SKM-1 (cell line): ENCODE results near the gene GAMT.
"Not testable (repeated sequence)": the region's sequence is repeated elsewhere in the genome, so short reads cannot be mapped to it uniquely, and the experiment has no call there.

ENCODE experiments used
- DNase-seq: peaks from one replicate; lab custom pipeline; 2025; ENCODE audit not compliant: unreplicated experiment; lab: John Stamatoyannopoulos, UW

The GAMT gene

DNA sequence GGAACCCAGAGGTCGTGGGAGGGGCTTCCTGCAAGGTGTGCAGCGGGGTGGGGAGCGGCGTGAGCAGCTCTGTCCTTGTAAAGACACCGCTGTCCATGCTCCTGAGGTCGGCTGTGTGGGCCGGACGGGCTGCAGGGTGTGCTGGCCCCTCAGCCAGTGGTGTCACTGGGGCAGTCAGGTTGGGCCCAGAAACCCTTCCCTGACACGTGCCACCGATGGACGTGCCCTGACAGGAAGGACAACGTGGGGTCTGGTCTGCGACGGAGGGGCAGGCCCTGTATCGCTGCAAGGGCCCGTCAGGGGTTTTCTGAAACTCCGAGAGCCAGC, 32.7 kb upstream of the GAMT start:
- no peak for DNase-seq

DNA sequence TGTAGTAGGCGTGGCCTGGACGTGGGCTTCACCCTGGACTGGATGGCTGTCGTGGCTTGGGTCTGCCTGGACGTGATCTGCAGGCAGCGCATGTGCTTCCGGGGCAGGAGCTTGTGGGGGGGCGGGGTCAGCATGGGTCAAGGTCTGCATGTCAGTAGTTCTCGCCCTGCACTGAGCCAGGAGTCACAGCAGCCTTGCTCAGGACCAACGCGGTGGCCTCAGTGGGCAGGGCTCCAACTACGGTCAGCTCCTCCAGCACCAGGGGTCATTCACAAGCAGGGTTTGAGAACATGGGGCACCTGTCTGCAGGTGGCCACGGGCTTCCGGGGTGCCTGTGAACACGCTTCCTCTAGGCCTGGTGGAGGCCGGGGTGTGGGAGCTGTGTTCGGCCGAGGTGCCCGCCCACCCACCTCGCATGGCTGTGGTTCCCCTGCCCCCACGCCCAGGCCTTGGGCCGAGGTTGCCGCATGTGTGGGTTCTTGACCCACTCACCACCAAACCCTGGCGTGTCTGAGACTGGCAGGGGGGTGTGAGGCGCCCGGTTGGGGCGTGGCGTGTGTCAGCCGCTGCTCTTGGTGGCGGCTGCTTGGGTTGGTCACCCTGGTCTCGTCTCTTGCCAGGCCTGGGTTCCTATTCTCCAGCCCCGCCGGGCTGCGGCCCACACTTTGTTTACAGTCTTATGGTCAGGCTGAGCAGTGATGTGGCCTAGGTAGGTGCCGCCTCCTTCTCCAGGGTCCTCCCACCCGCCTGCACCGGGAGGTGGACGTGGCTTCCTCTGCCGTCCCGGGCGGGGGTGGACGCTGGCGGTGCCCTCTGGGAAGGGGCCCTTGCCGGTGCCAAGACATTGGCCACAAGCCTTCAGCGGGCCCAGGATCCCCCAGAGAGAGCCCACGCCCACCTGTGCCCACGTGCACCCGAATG, 32.0 kb upstream of the GAMT start:
- no peak for DNase-seq

DNA sequence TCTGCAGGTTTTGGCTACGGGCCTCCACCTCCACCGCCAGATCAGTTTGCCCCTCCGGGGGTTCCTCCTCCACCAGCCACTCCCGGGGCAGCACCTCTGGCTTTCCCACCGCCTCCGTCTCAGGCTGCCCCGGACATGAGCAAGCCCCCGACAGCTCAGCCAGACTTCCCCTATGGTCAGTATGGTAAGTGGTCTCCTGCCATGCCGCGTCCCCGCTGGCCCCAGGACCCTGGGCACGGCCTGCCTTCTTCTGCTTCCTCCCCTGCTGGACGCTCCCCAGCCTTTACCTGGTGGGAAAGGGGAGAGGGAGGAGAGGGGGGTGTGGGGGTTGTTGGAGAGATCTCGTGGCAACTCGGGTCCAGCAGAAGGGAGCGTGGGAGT, 31.2 kb upstream of the GAMT start:
- DNase-seq = no peak

DNA sequence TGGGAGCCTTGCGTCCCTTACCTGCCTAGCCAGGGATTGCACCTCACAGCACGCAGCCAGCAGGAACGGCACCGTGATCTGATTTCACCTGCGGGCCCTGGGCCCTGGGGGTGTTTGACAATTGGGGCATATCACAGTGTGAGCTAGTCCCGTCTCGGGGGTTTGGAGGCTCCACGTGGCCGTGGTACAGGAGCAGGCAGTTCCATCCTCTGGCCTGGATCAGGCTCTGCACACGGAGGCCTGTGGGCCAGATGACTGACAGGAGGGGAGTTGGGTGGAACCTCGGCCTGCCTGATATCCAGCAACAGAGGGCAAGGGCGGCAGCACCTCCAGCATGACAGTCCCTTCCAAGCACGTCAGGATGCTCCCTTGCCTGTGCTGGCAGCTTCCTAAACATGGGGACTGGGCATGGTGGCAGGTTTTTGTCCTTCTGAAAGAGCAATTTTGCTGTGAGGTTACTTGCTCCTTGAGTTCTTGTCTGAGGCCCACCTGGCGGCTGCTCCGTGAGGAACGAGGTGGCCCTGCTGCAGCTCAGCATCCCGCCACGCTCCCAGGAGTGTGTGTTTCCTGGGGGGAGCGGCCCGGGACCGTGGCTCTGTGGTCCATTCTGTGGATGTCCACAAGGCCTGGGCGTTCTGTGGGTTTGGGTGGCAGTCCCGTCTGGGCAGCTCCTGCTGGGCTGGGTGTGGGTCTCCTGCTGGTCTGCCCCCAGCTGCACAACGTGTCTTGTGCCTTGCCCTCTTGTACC, 30.6 kb upstream of the GAMT start:
- no peak for DNase-seq

DNA sequence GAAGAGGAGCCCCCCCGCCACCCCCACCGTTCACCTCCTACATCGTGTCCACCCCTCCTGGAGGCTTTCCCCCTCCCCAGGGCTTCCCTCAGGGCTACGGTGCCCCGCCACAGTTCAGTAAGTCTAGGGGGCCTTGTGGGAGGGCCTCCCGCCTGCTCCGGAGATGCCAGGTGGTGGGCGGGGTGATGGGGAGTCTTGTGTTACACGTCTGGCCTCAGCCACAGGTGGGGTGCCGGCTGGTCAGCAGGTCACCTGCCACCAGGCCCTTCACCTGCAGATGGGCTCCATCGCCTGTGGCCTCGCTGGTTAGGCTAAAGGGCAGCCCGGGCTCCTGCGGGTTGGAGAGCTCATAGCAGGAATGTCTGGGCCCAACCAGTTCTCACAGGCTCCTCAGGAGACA, 28.9 kb upstream of the GAMT start:
- DNase-seq = no peak

DNA sequence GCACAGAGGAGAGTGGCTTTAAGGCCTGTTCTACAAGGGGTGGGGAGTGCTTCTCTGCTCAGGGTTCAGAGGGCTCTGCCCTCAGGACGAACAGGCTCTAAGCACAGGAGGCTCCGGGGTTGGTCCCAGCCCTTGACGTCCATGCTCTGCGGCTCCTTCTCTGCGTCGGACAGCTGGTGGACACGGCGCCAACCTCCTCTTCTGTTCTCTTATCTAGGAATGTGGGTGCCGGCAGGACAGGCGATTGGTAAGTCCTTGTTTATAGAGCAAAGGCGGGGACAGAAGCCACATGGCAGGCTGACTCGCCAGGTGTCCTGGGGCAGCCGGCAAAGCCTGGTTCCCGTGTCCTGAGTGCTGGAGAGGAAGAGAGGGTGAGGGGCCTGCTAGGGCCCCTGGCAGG, 28.4 kb upstream of the GAMT start:
- no peak for DNase-seq

DNA sequence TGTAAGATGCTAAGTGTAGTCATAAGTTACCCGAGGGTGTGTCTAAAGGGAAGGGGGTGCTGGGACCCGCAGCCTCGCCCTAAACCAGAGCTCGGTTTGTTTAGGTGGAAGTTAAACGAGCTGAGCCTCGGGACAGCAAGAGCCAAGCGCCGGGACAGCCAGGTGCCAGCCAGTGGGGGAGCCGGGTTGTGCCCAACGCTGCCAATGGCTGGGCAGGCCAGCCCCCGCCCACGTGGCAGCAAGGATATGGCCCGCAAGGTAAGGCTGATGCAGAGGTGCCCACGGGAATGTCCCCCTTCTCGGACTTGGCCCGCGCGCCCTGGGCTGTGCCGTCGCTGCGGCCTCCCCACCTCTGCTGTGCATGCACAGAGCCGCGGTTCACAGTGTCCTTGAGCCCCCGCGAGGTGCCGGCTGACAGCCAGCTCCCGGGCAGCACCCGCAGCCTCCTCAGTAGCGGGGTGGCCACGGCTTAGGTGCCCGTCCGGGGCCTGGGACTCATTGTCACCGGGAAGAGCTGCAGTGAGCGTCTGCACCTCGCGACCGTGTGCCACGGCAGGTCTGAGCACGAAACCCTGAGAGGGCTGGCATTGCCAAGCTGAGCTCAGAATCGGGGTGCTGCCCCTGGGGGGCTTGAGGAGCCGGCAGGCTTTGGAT, 27.5 kb upstream of the GAMT start:
- DNase-seq = no peak

DNA sequence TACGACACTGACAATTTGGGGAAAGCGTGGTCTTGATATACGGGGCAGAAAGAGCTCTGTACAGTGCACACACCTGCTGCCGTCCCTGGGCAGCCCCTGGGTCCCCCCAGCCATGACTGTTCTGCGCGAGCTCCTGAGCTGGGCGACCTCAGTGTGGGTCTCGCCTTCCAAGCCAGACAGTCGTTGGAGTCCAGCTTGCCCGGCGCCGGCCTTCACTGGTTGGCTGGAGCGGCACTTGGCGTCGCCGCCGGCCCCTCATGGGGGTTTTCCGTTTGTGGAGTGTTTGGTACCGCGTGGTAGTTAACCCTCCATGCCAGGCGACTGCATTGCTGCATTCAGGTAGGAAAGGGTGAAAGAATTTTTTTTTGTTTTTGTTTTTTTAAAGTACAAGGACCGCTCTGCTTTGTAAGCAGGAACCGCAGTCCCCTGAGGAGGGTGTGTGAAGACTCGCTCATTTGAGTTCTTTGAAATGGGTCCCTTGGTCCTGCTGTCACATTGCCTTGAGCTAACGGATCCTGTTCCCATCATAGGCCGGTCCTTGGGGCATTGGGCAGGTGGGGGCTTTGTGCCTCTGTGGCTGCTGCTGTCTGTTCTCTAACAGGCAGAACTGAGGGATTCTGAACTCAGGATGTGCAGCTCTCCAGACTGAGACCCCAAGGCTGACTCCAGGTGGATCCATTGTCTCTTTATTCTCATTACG, 26.0 kb upstream of the GAMT start:
- no peak for DNase-seq

DNA sequence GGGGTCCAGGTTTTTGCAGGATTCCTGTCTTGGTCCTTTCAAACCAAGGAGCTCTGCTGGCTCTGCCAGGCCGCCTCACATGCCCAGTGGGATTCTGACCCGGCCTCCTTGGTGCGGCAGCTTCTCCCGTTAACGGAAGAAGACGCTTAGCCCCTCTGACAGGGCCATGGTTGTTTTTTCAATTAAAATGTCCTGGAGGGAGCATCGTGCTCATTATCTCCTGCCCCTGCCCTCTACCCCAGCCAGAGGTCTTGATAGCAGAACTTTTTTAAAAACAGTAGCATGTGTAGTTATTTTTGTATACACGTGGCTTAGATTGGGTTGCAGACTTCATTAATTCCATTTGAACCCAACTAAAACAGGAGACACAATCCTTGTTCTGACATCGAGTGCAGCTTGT, 25.4 kb upstream of the GAMT start:
- DNase-seq = no peak

DNA sequence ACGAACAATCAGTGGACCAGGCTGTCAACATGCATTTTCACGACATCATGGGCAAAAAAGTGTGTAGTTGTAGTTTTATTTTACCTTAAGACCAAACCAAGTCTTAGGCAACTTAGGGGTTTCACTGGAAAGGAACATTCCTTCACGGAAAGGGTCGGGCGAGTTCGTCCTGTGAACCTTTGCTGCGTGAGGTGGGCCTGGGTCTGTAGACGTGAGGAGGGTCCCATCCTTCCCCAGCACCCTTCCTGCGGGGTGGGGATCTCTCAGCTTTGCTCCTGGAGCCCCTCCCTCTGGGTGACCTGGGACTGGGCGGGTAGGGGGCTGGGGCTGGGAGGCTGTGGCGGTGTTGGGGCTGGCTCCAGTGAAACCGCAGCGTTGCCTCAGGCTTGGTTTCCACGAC, 24.6 kb upstream of the GAMT start:
- DNase-seq = no peak

DNA sequence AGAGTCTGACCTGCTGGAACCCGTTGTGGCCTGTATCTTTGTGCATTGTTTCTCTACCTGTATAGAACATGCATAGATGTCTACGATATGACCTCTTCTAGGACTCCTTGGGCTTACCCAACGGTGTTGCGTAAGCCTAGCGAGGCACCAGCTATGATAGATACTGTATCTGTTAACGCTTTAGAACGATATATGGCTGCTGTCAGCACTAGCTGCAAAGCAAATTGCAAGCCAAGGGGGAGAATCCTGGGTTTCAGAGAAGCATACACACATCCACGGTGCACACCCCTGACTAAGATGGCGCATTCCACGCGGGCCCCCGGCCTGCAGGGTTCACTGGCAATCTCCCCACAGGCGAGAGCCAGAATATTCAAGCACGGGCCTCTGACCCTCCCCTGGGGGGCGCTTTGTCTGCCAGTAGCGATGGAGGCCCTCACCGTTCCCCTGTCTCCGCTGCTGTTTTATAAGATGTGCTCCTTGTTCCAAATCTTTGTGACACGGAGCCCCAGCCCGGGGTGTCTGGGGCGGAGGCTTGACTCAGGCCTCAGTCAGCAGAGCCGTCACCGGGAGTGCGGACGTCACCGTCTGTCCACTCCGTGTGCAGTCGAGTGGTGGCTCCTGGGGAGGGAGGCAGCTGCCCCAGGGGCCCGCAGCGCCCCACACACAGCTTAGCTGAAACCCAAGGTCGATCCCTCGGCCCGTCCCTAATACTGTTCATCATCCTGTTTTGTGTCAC, 23.9 kb upstream of the GAMT start:
- no peak for DNase-seq

DNA sequence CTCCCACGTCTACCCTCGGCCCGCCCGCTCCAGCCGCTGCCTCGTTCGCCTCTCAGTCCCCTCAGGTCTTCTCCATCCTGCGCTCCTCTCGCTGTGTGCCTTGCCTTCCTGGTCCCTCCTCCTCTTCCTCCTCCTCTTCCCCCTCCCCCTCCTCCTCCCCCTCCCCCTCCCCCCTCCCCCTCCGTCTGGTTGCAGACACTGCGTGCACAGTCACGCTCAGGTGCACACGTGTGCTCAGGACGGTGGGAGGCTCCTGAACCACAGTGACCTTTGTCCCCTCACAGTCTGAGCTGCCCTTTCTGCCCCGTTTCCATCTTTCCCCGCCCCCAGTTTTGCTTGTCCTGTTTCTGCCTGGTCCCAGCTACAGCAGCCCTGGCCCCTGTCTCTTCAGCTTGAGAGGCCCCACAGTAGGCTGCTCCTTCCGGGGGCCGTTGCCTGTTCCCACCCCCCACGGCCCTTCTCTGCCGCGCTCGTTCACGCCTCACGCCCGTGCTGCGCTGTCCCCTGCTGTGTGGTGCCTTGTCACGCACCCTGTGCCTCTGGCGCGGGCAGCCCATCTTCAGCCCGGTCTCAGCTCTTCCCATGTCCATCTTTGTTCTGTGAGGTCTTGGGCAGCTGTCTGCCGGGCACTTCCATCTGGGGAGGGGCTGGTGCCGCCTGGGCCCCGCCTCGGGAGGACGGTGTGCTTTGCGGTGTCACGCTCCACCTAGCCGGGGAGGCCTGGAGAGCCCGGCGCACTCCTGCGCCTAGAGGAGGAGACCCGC, 23.0 kb upstream of the GAMT start:
- no peak for DNase-seq

DNA sequence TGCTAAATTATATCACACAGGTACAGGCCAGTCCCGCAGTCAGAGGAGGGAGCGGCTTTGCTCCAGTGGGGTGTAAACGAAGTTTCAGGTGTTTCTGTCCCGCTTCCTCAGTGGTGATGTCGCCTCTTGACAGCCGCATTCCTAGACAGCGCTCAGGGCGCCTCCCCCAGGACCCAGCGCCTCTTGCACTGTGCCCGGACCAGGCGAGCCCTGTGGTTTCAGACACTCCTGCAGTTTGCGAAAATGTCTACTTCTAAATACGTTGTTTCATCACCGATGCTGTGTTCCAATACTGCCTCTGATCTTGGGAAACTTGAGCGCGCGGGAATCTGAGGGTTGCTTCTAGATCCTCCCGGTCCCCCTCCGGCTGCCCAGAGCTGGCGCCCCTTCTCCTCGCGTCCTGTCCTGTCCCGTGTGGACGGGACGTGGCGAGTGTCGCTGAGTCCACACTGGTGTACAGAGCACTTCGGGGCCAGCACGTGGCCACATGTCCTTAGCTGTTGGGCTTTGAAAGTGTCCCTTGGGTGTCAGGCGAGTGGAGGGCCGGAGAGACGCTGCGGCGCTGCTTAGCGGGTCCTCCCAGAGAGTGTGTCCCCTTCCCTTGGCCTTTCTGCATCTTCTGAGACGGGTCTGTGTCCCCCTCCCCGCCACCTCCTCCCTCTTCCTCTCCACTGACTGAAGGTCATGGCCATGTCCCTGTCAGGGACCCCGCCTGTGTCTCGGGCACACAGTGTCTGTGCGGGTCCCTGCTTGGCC, 22.3 kb upstream of the GAMT start:
- DNase-seq = no peak

DNA sequence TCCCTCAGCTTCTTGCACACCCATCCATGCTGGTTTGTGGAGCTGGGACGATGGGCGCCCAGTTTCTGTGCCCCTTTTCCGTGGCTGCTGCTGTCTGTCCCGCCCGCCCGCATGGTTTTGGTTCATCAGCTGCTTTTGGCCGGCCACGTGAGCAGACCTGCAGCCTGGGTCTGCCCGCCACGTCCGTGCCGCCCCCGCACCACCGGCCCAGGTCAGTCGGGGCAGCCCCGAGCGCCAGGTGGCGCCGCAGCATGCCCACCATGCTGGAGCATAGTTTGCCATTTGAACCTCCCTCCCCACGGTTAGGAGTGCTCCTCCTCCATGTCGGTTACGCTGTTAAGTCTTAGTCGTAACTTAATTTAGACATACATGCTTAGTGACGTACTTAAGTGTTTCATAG, 21.6 kb upstream of the GAMT start:
- no peak for DNase-seq

DNA sequence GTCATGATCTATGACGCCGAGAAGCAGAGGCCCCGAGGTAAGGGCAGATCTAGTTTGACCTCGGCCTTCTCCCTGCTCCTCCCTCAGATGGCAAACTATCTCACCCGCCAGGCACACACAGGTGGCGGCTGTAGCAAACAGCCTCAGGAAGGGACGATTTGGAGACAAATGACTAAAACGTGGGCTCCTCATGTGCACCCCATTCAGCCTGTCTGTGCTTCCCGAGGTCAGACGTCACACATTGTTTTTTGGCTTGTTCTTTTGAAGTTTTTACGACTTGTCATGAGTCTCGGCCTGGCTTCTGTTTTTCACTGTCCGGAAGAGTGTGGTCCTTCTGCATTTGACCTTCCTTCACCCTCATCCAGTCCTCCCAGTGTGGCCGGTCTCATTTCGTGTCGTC, 21.0 kb upstream of the GAMT start:
- DNase-seq = no peak

DNA sequence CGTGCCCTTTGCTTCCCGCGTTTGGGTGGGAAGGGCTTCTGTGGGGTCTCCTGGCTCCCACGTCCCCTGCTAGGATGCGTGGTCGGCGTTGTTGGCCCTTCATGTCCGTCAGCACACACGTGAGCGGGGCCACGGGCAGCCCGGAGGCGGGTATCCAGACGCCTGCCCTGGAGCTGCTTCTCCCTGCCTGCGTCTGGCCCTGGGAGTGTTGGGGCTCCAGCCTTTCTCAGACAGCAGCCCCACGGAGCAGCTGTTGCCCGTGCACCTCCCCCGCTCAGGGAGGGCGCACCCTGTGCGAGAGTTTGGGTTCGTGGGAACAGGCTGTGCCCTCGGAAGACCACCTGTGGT, 20.6 kb upstream of the GAMT start:
- no peak for DNase-seq

DNA sequence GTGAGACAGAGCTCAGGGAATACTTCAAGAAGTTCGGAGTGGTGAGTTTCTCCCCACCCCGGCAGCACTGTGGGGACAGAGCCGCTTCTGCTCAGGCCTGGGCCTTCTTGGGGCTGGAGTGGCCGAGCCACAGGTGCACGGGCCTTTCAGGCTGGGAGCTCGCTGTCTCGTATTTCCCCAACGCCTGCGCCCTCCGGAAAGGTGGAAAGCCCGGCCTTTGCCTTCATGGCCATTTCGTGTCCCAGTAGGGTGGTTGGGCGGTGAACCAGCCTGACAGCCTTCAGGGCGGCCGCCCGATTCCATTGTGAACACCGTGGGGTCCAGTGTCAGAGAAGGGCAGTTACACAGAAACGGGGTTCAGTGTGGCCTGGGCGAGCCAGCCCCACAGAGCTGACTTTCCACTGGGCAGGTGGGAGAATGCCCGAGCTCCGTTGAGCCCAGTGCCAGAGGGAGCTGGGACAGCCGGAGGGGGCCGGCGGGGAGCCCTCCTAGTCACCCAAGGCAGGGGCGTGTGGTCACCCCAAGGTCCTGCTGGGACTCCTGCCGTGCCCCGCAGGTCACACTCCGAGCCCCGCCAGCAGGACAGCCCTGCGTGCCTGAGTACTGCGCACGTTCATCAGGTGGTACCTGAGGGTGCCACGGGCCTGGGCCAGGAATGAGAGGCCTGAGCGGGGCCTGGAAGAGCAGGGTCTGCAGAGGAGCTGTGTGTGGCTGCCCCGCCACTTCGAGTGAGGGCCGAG, 20.0 kb upstream of the GAMT start:
- no peak for DNase-seq

DNA sequence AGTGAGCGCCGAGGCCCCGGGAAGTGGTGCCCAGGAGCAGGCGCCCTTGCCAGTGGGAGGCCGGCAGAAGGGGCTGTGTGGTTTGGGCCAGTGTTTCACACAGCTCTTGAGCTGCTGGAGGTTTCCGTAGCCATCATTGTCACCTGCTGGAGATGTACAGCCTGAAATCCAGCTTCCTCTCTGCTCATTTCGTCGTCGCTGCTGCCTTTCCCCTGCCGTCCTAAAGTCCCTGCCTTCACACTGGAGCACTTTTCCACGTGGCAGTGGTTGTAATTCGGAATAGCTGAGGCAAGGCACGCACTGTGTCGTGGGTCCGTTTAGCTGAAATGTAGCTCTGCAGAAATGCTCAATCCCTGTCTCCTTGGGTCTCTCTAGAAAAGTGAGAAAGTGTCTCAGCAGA, 19.2 kb upstream of the GAMT start:
- no peak for DNase-seq

DNA sequence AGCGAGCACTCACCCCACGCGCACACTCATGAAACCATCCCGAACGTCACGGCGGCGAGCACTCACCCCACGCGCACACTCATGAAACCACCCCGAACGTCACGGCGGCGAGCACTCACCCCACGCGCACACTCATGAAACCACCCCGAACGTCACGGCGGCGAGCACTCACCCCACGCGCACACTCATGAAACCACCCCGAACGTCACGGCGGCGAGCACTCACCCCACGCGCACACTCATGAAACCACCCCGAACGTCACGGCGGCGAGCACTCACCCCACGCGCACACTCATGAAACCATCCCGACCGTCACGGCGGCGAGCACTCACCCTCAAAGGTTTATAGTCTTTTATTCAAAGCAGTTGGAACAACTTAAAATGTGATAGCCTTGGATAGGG, 18.7 kb upstream of the GAMT start:
- not testable (repeated sequence) for DNase-seq
